Measurements from ENCODE around the gene WDFY2.
"Not testable (repeated sequence)": the region's sequence is repeated elsewhere in the genome, so short reads cannot be mapped to it uniquely, and the experiment has no call there.

WDFY2 gene

DNA sequence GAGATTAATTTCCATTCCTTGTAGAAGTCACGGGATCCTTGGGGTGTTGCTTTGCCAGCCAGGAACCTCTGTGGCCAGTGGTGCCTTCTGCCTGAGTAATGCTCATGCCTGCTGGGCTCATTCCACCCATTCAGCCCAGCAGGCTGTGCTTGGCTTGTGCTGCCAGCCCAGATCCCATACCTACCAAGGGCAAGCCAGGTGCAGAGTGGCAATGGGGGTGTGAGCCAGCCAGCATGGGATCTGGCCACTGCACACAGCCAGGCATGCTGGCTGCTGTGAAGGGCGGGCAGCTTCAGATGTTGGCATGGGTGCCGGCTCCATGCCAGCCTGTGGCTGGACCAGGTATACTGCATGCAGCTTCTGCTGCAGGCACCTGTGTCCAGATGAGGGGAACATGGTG, 42.5 kb downstream of the WDFY2 start:
- Histone ChIP-seq H3K4me1 (ENCODE audit: control insufficient read depth, insufficient read depth, low read length) (peaks cover 3% of the 10 kb centered on the region), H3K36me3 (ENCODE audit: control insufficient read depth, insufficient read depth, low read length) (no peaks in the 10 kb centered on the region), H3K9ac (ENCODE audit: low read depth, low read length) (no peak overlapping the region), H3K4me3 (ENCODE audit: low read depth, low read length) (no peak overlapping the region), H3K9me3 (ENCODE audit: control insufficient read depth, insufficient read depth, low read length) (no peaks in the 10 kb centered on the region), H3K27me3 (ENCODE audit: control insufficient read depth, insufficient read depth, low read length) (no peaks in the 10 kb centered on the region)

DNA sequence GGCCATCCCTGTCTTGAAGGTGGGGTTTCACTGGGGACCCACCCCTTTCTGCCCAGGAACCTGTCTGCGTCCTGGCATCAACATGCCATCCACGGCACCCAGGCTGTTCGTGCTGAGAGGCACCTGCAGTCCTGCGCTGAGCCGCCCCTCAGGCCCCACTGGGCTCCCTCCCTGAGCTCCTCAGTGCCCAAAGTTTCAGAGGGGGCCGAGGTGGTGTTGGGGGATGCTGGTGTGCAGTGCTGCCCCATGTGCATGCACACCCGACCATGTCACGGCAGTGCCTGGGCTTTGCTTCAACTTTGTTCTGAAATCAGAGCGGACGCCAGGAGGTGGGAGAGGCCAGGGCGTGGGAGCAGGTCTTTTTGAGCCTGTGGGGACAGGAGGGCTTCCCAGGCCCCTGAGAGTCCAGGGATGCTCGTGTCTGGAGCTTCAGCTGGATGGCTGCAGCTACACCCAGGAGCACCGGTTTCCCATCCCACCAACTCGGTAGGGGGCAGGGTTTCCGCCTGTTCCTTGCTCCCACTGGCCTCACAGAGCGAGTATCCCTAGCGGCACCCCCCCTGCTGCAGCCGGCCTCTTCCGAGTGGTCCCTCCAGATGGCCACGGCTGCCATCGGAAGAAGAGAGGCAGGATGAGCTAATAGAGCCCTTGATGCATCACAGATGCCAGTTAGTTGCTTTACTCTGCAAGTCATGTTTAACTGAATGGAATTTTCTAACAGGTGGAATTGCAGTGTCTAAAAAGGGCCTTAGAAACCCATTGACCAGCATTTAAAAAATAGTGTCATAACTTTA, 44.0 kb downstream of the WDFY2 start:
- Histone ChIP-seq H3K9ac (ENCODE audit: low read depth, low read length) (no peak overlapping the region), H3K36me3 (ENCODE audit: control insufficient read depth, insufficient read depth, low read length) (no peaks in the 10 kb centered on the region), H3K4me3 (ENCODE audit: low read depth, low read length) (no peak overlapping the region), H3K9me3 (ENCODE audit: control insufficient read depth, insufficient read depth, low read length) (no peaks in the 10 kb centered on the region), H3K4me1 (ENCODE audit: control insufficient read depth, insufficient read depth, low read length) (peaks cover 12% of the 10 kb centered on the region), H3K27me3 (ENCODE audit: control insufficient read depth, insufficient read depth, low read length) (no peaks in the 10 kb centered on the region)

DNA sequence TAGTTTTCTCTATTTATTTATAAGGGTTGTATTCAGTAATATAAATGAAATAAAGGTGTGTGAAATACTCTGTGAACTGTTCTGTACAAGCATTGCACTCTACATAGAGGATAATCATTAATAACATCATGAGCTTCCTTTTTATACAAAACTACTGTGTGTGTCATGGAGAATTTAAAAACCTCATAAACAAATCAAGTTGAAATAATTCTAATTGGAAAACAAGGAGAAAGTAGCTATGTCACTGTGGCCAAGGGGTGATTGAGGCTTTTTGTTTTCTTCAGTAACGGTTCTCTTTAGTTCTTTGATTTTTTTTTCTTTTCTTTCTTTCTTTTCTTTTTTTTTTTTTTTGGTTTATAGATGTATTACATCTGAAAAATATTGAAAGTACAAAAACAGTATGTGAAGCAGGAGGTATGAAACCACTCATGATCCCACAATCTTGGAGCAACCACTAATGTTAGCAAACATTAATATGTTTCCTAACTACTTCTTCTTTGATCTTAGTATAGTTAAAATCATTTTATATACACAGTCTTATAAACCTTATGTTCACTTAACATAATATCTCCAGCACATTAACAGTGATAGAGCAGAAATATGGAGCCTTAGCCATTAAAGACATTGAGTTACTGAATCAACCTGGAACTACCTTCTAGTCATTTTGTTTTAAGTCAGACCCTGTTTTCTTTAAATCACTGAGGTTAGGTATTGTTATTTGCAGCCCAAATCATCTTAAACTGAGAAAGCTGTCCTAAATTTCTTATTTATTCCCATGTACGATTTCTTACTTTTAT, 45.4 kb downstream of the WDFY2 start:
- no peak overlapping the region for H3K4me3 ChIP-seq (ENCODE audit: low read depth, low read length)
- H3K9me3 ChIP-seq (ENCODE audit: control insufficient read depth, insufficient read depth, low read length): no peaks in the 10 kb centered on the region
- no peaks in the 10 kb centered on the region for H3K27me3 ChIP-seq (ENCODE audit: control insufficient read depth, insufficient read depth, low read length)
- peaks cover 13% of the 10 kb centered on the region for H3K4me1 ChIP-seq (ENCODE audit: control insufficient read depth, insufficient read depth, low read length)
- no peak overlapping the region for H3K9ac ChIP-seq (ENCODE audit: low read depth, low read length)
- no peaks in the 10 kb centered on the region for H3K36me3 ChIP-seq (ENCODE audit: control insufficient read depth, insufficient read depth, low read length)

DNA sequence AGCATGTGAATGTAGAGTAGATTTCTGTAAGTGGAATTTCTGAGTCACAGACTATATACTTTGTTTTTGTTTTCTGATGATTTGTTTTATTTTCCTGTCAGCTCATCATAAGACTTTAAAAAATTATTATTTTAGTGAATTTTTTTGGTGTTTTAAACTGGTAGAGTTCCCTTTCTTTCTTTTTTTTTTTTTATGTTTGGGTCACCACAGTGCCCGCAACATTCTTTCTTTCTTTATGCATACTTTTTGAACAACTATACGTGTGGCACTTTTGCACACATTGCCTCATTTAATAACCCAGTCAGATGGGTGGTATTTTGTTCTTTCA, 46.0 kb downstream of the WDFY2 start:
- Histone ChIP-seq H3K4me1 (ENCODE audit: control insufficient read depth, insufficient read depth, low read length) (peaks cover 13% of the 10 kb centered on the region), H3K27me3 (ENCODE audit: control insufficient read depth, insufficient read depth, low read length) (no peaks in the 10 kb centered on the region), H3K36me3 (ENCODE audit: control insufficient read depth, insufficient read depth, low read length) (no peaks in the 10 kb centered on the region), H3K9ac (ENCODE audit: low read depth, low read length) (no peak overlapping the region), H3K4me3 (ENCODE audit: low read depth, low read length) (no peak overlapping the region), H3K9me3 (ENCODE audit: control insufficient read depth, insufficient read depth, low read length) (no peaks in the 10 kb centered on the region)

DNA sequence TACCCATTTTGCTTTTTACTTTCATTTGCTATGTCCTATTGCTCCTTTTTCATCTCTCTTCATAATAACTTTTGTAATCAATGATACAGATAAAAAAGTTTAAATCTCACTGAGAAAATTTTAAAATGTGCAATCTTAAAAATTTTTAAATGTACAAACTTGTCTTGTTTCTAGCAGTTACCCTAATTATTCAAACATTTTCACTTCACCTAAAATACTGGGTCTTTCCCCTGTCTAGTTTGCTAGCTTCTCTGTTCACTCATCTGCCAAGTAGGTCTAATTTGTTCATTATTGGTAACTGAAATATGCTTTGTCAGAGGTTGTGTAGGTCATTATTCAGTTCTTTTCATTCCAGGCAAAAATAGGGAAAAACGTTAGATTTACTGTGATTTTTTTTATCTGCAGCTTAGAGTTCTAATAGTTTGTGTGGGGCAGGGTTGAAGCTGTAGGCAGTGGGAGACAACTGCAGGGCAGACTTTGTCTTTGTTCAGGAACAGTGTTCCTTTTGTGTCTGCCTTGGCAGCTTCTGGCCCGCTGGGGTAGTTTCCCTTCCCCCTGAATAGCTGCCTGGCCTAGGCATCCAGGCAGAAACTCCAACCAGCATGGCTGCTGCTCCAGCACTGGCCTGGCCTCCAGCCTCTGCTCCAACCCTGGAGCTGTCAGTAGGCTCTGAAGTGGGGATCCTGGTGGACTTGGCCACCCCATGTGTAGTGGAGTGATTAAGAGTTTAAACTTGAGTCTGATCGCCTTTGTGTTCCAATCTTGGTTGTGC, 48.5 kb downstream of the WDFY2 start:
- H3K27me3 ChIP-seq (ENCODE audit: control insufficient read depth, insufficient read depth, low read length): no peaks in the 10 kb centered on the region
- peaks cover 27% of the 10 kb centered on the region for H3K4me1 ChIP-seq (ENCODE audit: control insufficient read depth, insufficient read depth, low read length)
- no peak overlapping the region for H3K4me3 ChIP-seq (ENCODE audit: low read depth, low read length)
- no peak overlapping the region for H3K9ac ChIP-seq (ENCODE audit: low read depth, low read length)
- H3K36me3 ChIP-seq (ENCODE audit: control insufficient read depth, insufficient read depth, low read length): no peaks in the 10 kb centered on the region
- H3K9me3 ChIP-seq (ENCODE audit: control insufficient read depth, insufficient read depth, low read length): no peaks in the 10 kb centered on the region

DNA sequence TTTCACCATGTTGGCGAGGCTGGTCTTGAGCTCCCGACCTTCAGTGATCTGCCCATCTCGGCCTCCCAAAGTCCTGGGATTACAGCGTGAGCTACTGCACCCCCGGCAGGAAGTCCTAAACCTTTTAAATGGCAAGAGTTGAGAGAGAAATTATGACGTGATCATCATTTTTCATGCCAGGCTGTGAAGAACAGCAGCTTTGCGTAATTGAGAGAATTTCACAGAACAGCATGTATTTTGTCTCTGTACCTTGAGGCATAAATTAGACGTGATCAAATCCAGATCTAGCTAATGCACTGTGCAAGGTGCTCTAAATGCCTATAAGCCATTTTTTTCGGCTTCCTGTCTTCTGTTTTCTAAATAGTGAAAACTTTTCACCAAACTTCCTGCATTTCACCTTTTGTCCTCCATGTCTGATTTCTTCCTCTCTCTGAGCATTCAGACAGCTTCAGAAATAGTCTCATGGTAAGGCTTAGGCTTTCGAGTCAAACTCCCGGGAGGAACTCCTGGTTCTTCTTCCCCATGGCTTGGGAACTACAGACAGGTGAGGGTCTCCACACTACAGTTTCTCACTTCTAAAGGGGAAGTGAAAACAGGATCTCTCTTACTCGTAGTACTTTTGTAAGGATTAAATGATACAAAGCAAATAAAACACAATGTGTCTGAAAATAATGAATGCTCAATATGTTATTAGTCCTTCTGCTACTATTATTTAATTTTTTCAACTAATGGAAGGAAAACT, 51.0 kb downstream of the WDFY2 start:
- Histone ChIP-seq H3K9ac (ENCODE audit: low read depth, low read length) (no peak overlapping the region), H3K4me1 (ENCODE audit: control insufficient read depth, insufficient read depth, low read length) (peaks cover 39% of the 10 kb centered on the region)

DNA sequence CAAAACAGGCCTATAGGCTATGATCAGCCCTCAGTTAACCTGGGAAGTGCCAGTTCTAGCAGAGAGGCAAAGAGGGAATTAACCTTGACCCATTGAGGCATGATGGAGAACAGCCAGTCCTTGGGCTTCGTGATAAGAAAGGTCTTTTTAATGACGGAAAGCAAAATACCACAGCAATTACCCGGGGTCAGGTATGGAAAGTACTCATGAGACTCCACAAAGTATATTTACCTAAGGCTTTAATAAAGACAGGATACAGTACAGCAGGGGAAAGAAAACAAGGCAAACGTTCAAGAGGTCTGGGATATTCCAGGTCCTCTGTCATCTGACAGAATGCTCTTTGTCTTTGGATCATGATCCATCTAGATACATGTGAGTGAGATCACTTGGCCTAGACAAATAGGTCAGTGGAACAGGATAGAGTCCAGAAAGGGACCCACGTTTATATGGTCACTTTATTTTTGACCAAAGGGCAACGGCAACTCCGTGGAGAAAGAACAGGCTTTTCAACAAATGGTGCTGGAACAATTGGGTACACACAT, 52.2 kb downstream of the WDFY2 start:
- H3K27me3 ChIP-seq (ENCODE audit: control insufficient read depth, insufficient read depth, low read length): no peaks in the 10 kb centered on the region
- no peaks in the 10 kb centered on the region for H3K36me3 ChIP-seq (ENCODE audit: control insufficient read depth, insufficient read depth, low read length)
- H3K4me3 ChIP-seq (ENCODE audit: low read depth, low read length): no peak overlapping the region
- H3K9me3 ChIP-seq (ENCODE audit: control insufficient read depth, insufficient read depth, low read length): no peaks in the 10 kb centered on the region
- peaks cover 39% of the 10 kb centered on the region for H3K4me1 ChIP-seq (ENCODE audit: control insufficient read depth, insufficient read depth, low read length)
- H3K9ac ChIP-seq (ENCODE audit: low read depth, low read length): no peak overlapping the region

More for the DNA sequence above, 51.0 kb downstream of the WDFY2 start:
- no peak overlapping the region for H3K4me3 ChIP-seq (ENCODE audit: low read depth, low read length)
- H3K27me3 ChIP-seq (ENCODE audit: control insufficient read depth, insufficient read depth, low read length): no peaks in the 10 kb centered on the region
- H3K36me3 ChIP-seq (ENCODE audit: control insufficient read depth, insufficient read depth, low read length): no peaks in the 10 kb centered on the region
- no peaks in the 10 kb centered on the region for H3K9me3 ChIP-seq (ENCODE audit: control insufficient read depth, insufficient read depth, low read length)

DNA sequence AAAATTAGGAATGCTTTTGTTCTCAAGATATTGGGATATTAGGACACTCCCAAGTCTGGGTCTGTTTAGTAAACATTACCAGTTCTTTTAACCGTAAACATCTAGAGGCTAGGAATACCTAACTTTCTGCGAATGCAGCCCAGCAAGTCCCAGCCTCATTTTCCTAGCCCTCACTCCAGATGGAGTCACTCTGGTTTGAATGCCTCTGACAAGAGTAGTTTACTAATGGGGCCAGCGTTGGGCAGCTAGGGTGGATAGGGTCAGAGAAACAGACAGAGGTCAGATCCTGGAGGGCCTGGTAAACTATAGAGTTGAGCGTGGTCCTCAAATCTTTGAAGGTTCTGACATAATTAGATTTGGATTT, 53.6 kb downstream of the WDFY2 start:
- Histone ChIP-seq H3K27me3 (ENCODE audit: control insufficient read depth, insufficient read depth, low read length) (no peaks in the 10 kb centered on the region), H3K4me1 (ENCODE audit: control insufficient read depth, insufficient read depth, low read length) (peaks cover 31% of the 10 kb centered on the region), H3K9me3 (ENCODE audit: control insufficient read depth, insufficient read depth, low read length) (no peaks in the 10 kb centered on the region), H3K9ac (ENCODE audit: low read depth, low read length) (no peak overlapping the region), H3K36me3 (ENCODE audit: control insufficient read depth, insufficient read depth, low read length) (no peaks in the 10 kb centered on the region), H3K4me3 (ENCODE audit: low read depth, low read length) (no peak overlapping the region)

DNA sequence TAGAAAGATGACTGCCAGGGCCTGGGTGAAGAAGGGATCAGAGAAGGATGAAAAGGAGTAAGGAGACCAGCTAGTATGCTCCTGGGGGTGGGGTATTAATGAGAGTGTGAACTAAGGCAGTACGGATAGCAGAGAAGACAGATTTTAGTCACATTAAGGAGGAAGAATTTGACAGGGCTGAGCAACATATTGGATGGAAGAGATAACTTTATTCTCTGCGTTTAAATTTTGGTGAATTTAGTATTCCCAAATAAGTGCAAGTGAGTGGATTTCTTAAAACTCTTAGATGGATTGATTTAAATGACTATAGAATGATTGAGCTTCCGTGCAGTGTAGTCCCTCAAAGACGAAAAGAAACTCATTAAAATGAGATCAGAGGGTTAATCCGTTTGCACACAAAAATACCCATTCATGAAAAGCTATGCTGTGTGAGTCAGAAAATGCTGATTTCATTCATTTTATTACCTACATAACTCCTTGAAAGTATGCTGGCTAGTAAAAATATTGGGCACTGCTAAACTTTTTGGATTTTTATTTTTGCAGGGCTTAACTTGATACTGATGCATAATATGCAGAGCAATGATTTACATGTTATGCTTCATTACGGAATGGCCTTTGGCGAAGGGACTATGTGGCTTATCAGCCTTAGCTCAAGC, 54.1 kb downstream of the WDFY2 start:
- Histone ChIP-seq H3K9me3 (ENCODE audit: control insufficient read depth, insufficient read depth, low read length) (no peaks in the 10 kb centered on the region), H3K4me1 (ENCODE audit: control insufficient read depth, insufficient read depth, low read length) (peaks cover 31% of the 10 kb centered on the region), H3K9ac (ENCODE audit: low read depth, low read length) (no peak overlapping the region), H3K4me3 (ENCODE audit: low read depth, low read length) (no peak overlapping the region), H3K36me3 (ENCODE audit: control insufficient read depth, insufficient read depth, low read length) (no peaks in the 10 kb centered on the region), H3K27me3 (ENCODE audit: control insufficient read depth, insufficient read depth, low read length) (no peaks in the 10 kb centered on the region)

DNA sequence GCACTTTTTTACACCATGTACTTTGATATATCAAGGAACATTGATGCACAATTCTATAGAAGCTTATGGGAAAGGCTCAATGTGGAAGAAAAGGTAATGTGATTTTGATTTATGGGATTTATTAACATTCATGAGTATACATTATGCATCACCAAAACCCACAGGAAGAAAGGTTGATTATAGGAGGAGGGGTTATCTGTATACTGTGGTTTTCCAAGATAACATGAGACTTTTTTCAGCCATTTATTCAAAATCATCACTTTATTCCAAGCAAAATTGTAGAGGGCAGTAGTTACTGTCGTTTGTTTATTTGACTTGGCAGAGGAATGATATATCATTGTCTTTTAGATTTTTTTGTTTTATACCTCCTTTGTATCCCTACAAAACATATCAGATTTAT, 54.9 kb downstream of the WDFY2 start:
- H3K4me3 ChIP-seq (ENCODE audit: low read depth, low read length): no peak overlapping the region
- H3K9ac ChIP-seq (ENCODE audit: low read depth, low read length): no peak overlapping the region
- peaks cover 39% of the 10 kb centered on the region for H3K4me1 ChIP-seq (ENCODE audit: control insufficient read depth, insufficient read depth, low read length)
- no peaks in the 10 kb centered on the region for H3K9me3 ChIP-seq (ENCODE audit: control insufficient read depth, insufficient read depth, low read length)
- H3K36me3 ChIP-seq (ENCODE audit: control insufficient read depth, insufficient read depth, low read length): no peaks in the 10 kb centered on the region
- no peaks in the 10 kb centered on the region for H3K27me3 ChIP-seq (ENCODE audit: control insufficient read depth, insufficient read depth, low read length)

DNA sequence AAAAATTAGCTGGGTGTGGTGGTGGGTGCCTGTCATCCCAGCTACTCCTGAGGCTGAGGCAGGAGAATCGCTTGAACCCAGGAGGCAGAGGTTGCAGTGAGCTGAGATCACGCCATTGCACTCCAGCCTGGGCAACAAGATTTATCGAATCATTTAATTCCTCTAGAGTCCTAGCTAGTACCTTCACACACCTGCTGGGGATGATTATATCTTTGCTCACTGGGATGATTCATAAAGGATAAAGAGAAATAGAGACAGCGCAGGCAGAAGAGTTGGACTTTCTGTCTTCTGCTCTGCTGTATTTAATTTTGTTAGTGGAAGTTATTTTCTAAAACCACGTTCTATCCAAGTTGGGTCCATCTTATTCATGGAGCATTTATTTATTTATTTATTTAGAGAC, 56.4 kb downstream of the WDFY2 start:
- H3K9ac ChIP-seq (ENCODE audit: low read depth, low read length); H3K9me3 ChIP-seq (ENCODE audit: control insufficient read depth, insufficient read depth, low read length); H3K36me3 ChIP-seq (ENCODE audit: control insufficient read depth, insufficient read depth, low read length); H3K27me3 ChIP-seq (ENCODE audit: control insufficient read depth, insufficient read depth, low read length); H3K4me3 ChIP-seq (ENCODE audit: low read depth, low read length): not testable (repeated sequence)
- peaks cover 53% of the 10 kb centered on the region for H3K4me1 ChIP-seq (ENCODE audit: control insufficient read depth, insufficient read depth, low read length)
